ENCODE measurements around the gene GPR50.

DNA sequence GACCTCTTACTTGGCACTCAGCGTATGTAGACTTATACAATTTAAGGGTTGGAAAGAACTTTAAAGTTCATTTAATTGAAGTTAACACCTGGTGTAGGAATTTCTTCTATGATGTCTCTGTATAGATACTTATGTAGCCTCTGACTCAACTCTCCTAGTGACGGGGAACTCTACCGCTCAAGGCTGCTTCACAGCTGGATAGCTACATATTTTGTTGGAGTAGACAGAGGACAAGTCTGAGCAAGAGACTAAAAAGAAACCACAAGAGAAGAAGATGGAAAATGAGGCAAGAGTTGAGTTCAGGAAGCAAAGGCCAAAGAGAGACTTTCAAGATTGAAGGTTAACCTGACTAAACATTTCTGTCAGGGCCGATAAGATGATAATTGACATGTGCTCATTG lies 52.6 kb downstream of the GPR50 start:
- TF ChIP-seq SP1 (IDR thresholded peaks at IDR 0.05) (no peak), NFRKB (IDR thresholded peaks at IDR 0.05) (no peak), ELF4 (IDR thresholded peaks at IDR 0.05) (no peak), LEF1 (IDR thresholded peaks at IDR 0.05; ENCODE audit: borderline replicate concordance) (no peak), SUZ12 (IDR thresholded peaks at IDR 0.05) (no peak), BHLHE40 (IDR thresholded peaks at IDR 0.05; ENCODE audit: borderline replicate concordance) (no peak), ARNT (IDR thresholded peaks at IDR 0.05) (no peak), FOXM1 (IDR thresholded peaks at IDR 0.05; ENCODE audit: borderline replicate concordance) (no peak)
